DND-41 (cell line): Measurements from ENCODE around the gene ABCA2.

Experiments
- ATAC-seq: fragments of 200-7000 bp; cut with Tn5 transposase; 3 replicates; pipeline ENCODE4 v1.9.1; 2021; ENCODE audit warnings: low read depth; ENCODE audit not compliant: insufficient read depth
- DNase-seq: peaks from one replicate; pipeline ENCODE4 v3.0.0-alpha.2; 2020
- H2AFZ ChIP-seq: 2 replicates; pipeline ENCODE4 v1.6.0; 2012; ENCODE audit warnings: low read depth, low read length
- H3K27ac ChIP-seq: 2 replicates; pipeline ENCODE4 v1.5.1; 2012; ENCODE audit warnings: low read length, inconsistent platforms
- H3K27me3 ChIP-seq: fragments of 200-600 bp; sonication (generic); 2 replicates; pipeline ENCODE4 v1.6.0; 2012; ENCODE audit warnings: low read length, mild to moderate bottlenecking, inconsistent platforms; ENCODE audit not compliant: insufficient read depth, poor library complexity
- H3K36me3 ChIP-seq: 2 replicates; pipeline ENCODE4 v1.5.1; 2012; ENCODE audit warnings: low read length, inconsistent platforms; ENCODE audit not compliant: insufficient read depth
- H3K4me1 ChIP-seq: 2 replicates; pipeline ENCODE4 v1.5.1; 2012; ENCODE audit warnings: mild to moderate bottlenecking, low read length; ENCODE audit not compliant: insufficient read depth
- H3K4me2 ChIP-seq: 2 replicates; pipeline ENCODE4 v1.6.0; 2012; ENCODE audit warnings: mild to moderate bottlenecking, moderate library complexity, low read length, inconsistent platforms; ENCODE audit not compliant: insufficient read depth
- H3K4me3 ChIP-seq, 2 experiments: fragments of 200-600 bp in 1 of 2; shearing (Covaris generic) in 1 of 2; 2 replicates each; pipeline ENCODE4 v1.5.1; 2012 to 2016; ENCODE audit warnings: inconsistent platforms in 2 of 2, low read length in 2 of 2, mild to moderate bottlenecking in 2 of 2, low read depth in 1 of 2, moderate library complexity in 1 of 2
- H3K79me2 ChIP-seq: 2 replicates; pipeline ENCODE4 v1.6.0; 2012; ENCODE audit warnings: low read length, inconsistent platforms; ENCODE audit not compliant: insufficient read depth
- H3K9ac ChIP-seq: 2 replicates; pipeline ENCODE4 v1.6.0; 2012; ENCODE audit warnings: low read depth, mild to moderate bottlenecking, inconsistent platforms, low read length, moderate library complexity
- H3K9me3 ChIP-seq: 2 replicates; pipeline ENCODE4 v1.5.1; 2012; ENCODE audit warnings: low read length, moderate library complexity, mild to moderate bottlenecking, inconsistent platforms; ENCODE audit not compliant: insufficient read depth, severe bottlenecking
- H4K20me1 ChIP-seq: 2 replicates; pipeline ENCODE4 v1.6.0; 2012; ENCODE audit warnings: low read length; ENCODE audit not compliant: insufficient read depth
- EZH2 ChIP-seq: IDR thresholded peaks from 3 replicates; pipeline ENCODE4 v1.6.1; 2012; ENCODE audit warnings: borderline replicate concordance, low read depth, mild to moderate bottlenecking, moderate library complexity, low read length, inconsistent platforms; ENCODE audit not compliant: severe bottlenecking
- TF ChIP-seq, protein P1 (sequence below): IDR thresholded peaks from 2 replicates; pipeline ENCODE4 v1.5.1; 2012; ENCODE audit warnings: borderline replicate concordance, low read length, moderate library complexity, mild to moderate bottlenecking; ENCODE audit not compliant: poor library complexity, severe bottlenecking; ENCODE audit errors: extremely low read depth

The ABCA2 gene

DNA sequence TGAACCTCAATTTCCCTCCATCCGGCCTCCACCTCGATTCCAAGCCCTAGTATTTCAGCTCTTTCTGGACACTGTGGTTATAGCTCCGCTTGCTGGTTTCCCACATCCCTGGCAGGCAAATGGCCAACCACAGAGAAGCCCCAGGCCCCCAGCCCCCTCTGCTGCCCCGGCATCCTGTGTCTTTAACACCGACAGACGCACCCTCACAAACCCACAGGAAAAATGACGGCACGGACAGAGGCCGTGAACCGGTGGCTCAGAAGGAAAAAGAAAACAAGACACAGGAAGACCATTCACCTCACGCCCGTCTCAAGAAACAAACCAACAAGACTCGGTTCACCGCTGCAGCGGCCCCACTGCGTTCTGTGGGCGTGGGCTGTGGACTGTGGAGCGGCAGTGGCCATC lies 30.2 kb downstream of the ABCA2 start:
- Histone ChIP-seq H3K27ac (no peak overlapping the region), H2AFZ (no peak overlapping the region), H3K9me3 (no peaks in the 10 kb centered on the region), H3K27me3 (no peaks in the 10 kb centered on the region), H3K4me1 (peaks cover 15% of the 10 kb centered on the region), H3K4me2 (no peak overlapping the region), H3K36me3 (peaks cover 12% of the 10 kb centered on the region), H3K4me3 (no peak overlapping the region), H4K20me1 (peaks cover 24% of the 10 kb centered on the region), H3K9ac (no peak overlapping the region; the same call in 1 of the 2 replicates), H3K79me2 (peaks cover 11% of the 10 kb centered on the region)
- no peak for DNase-seq
- ATAC-seq: no peak
- TF ChIP-seq EZH2: no peak
- TF ChIP-seq, protein P1, sequence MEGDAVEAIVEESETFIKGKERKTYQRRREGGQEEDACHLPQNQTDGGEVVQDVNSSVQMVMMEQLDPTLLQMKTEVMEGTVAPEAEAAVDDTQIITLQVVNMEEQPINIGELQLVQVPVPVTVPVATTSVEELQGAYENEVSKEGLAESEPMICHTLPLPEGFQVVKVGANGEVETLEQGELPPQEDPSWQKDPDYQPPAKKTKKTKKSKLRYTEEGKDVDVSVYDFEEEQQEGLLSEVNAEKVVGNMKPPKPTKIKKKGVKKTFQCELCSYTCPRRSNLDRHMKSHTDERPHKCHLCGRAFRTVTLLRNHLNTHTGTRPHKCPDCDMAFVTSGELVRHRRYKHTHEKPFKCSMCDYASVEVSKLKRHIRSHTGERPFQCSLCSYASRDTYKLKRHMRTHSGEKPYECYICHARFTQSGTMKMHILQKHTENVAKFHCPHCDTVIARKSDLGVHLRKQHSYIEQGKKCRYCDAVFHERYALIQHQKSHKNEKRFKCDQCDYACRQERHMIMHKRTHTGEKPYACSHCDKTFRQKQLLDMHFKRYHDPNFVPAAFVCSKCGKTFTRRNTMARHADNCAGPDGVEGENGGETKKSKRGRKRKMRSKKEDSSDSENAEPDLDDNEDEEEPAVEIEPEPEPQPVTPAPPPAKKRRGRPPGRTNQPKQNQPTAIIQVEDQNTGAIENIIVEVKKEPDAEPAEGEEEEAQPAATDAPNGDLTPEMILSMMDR: no peak

DNA sequence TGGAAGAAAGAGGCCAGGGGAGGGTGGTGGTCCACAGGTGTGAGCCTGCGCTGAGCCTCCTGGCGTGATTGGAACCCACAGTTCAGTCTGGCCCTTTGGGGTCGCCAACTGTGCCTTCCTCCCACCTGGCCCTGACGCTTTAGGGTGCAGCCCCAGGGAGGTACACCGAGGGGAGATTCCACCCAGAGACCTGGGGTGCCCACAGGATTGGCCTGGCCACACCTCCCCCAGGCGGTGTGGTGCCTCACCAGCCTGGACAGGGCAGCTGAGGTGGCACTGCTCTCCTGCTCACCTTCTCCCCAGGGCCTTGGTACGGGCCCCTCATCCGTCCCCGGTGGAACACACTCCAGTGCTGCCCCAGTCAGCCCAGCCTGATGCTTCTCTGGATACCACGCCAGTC lies 30.7 kb downstream of the ABCA2 start:
- ATAC-seq: no peak

DNA sequence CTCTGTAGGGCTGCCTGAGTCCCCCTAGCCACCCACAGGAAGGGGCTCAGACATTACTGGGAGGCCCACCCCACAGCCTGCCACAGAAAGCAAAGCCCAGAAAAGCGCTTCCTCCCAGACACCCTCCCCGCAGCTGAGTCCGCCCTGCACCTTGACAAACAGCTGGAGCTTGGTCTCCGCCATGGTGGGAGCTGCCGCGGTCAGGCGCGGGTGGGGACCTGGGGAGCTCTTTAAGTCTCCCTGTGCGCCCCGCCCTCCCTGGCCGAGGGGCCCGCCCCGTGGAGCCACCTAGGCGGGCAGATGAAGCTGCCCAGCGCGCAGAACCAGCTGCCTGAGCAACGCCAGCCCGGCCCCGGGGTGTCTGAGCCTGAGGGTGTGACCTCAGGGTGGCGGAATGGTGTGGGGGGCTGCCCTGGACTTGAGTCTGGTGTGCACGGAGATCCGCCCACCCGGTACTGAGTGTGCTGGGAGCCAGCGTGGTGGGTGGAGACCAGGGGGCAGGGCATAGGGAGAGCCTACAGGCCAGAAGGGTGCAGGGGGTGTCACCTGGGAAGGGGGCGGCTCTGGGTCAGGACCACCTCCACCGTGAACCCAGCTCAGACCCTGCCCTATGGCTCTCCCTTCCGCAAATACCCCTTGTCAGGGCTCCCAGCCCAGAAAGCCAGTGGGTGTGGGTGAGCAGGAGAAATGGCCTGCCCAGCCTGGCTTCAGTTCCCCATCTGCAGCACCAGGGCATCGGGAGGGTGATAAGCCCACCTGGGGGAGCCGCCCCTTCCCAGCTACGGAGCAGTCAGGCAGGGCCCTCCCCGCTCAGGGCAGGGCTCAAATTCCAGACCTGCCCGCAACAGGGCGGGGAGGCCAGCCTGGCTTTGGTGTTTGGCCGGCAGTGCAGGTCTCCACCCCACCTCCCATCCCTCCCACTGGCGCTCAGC lies 31.4 kb downstream of the ABCA2 start, which contains the start of gene CLIC3:
Gene CLIC3, minus strand, starts transcription at position 208 of the 932 bp plus-strand sequence. Its CDS starts 25 bp downstream, at position 183.
- H3K27me3 ChIP-seq: no peaks in the 10 kb centered on the region
- no peaks in the 10 kb centered on the region for H3K9me3 ChIP-seq
- H2AFZ ChIP-seq: no peak within 1 kb of the TSS
- TF ChIP-seq, protein P1: no peak
- TF ChIP-seq EZH2: no peak
- H3K4me3 ChIP-seq: no peak within 1 kb of the TSS
- peaks cover 16% of the 10 kb centered on the region for H3K4me1 ChIP-seq
- peaks cover 16% of the 10 kb centered on the region for H3K79me2 ChIP-seq
- DNase-seq: peak; percentile 66
- H3K4me2 ChIP-seq: no peak within 1 kb of the TSS
- H3K36me3 ChIP-seq: peaks cover 12% of the 10 kb centered on the region
- H4K20me1 ChIP-seq: peaks cover 26% of the 10 kb centered on the region
- no peak within 1 kb of the TSS; the same call in 1 of the 2 replicates for H3K9ac ChIP-seq
- ATAC-seq: peak; percentile 54
- no peak within 1 kb of the TSS for H3K27ac ChIP-seq

More for the DNA sequence above, 30.7 kb downstream of the ABCA2 start:
- no peak for TF ChIP-seq EZH2
- TF ChIP-seq, protein P1: no peak
- Histone ChIP-seq H3K27me3 (no peaks in the 10 kb centered on the region), H3K36me3 (peaks cover 12% of the 10 kb centered on the region), H3K27ac (no peak overlapping the region), H3K4me3 (no peak overlapping the region), H2AFZ (no peak overlapping the region), H3K4me2 (no peak overlapping the region), H3K4me1 (peaks cover 16% of the 10 kb centered on the region), H3K9me3 (no peaks in the 10 kb centered on the region), H3K9ac (no peak overlapping the region; the same call in 1 of the 2 replicates), H3K79me2 (peaks cover 16% of the 10 kb centered on the region), H4K20me1 (peaks cover 26% of the 10 kb centered on the region)
- no peak for DNase-seq
